Hepatocyte (in vitro differentiated cells): ENCODE results near the gene TMC1.

Source experiments
- EZH2 ChIP-seq: fragments of 200-600 bp; sonication (generic); IDR thresholded peaks from 2 replicates; pipeline ENCODE4 v1.6.1; 2016; ENCODE audit warnings: antibody characterized with exemption, mild to moderate bottlenecking, borderline replicate concordance
- TF ChIP-seq, protein P1 (sequence below): fragments of 200-600 bp; sonication (generic); IDR thresholded peaks from 2 replicates; pipeline ENCODE4 v1.5.1; 2016; ENCODE audit warnings: antibody characterized with exemption, mild to moderate bottlenecking; ENCODE audit not compliant: poor library complexity

DNA sequence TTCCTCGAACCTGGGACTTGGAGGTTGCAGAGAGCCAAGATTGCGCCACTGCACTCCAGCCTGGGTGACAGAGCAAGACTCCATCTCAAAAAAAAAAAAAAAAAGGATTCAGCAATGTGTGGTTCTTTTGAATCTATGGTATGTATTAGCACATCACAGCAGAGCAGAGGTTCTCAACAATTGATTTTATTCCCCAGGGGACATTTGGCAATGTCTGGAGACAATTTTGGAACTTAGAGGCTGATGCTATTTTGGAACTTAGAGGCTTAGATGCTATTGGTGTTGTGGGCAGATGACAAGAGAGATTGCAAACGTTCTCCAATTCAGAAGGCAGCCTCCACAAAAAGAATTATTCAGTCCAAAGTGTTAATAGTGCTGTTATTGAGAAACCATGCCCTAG, 115.2 kb downstream of the TMC1 start:
- TF ChIP-seq, protein P1, sequence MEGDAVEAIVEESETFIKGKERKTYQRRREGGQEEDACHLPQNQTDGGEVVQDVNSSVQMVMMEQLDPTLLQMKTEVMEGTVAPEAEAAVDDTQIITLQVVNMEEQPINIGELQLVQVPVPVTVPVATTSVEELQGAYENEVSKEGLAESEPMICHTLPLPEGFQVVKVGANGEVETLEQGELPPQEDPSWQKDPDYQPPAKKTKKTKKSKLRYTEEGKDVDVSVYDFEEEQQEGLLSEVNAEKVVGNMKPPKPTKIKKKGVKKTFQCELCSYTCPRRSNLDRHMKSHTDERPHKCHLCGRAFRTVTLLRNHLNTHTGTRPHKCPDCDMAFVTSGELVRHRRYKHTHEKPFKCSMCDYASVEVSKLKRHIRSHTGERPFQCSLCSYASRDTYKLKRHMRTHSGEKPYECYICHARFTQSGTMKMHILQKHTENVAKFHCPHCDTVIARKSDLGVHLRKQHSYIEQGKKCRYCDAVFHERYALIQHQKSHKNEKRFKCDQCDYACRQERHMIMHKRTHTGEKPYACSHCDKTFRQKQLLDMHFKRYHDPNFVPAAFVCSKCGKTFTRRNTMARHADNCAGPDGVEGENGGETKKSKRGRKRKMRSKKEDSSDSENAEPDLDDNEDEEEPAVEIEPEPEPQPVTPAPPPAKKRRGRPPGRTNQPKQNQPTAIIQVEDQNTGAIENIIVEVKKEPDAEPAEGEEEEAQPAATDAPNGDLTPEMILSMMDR: no peak
- no peak for TF ChIP-seq EZH2
